ENCODE data around the gene CLEC16A.

DNA sequence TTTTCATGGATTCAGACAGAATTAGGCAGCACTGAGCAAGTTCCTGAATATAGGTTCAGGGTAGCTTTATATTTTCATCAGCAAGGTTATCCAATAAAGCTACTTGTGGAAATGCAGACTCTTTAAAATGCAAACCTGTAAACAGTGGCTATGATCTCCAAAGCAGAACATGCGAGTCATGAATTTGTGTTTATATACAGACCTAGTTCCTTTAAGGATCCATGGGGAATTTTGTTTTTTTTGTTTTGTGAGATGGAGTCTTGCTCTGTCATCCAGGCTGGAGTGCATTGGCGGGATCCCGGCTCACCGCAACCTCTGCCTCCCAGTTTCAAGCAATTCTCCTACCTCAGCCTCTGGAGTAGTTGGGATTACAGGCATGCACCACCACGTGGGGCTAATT, 14.8 kb downstream of the CLEC16A start:
- TF ChIP-seq, protein P1, sequence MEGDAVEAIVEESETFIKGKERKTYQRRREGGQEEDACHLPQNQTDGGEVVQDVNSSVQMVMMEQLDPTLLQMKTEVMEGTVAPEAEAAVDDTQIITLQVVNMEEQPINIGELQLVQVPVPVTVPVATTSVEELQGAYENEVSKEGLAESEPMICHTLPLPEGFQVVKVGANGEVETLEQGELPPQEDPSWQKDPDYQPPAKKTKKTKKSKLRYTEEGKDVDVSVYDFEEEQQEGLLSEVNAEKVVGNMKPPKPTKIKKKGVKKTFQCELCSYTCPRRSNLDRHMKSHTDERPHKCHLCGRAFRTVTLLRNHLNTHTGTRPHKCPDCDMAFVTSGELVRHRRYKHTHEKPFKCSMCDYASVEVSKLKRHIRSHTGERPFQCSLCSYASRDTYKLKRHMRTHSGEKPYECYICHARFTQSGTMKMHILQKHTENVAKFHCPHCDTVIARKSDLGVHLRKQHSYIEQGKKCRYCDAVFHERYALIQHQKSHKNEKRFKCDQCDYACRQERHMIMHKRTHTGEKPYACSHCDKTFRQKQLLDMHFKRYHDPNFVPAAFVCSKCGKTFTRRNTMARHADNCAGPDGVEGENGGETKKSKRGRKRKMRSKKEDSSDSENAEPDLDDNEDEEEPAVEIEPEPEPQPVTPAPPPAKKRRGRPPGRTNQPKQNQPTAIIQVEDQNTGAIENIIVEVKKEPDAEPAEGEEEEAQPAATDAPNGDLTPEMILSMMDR (IDR thresholded peaks at IDR 0.05) = no peak
- TF ChIP-seq EZH2 (IDR thresholded peaks at IDR 0.05) = no peak
